T-helper 17 cell (primary cell): ENCODE measurements around the gene SAYSD1. TPM values are rescaled to one million over a fixed set of nuclear protein-coding genes. Genes with fewer than 3 reads are reported as not detected.
A peak's percentile ranks its signal among the peaks of the same experiment; 100 is the strongest.
"Not testable (repeated sequence)": the region's sequence is repeated elsewhere in the genome, so short reads cannot be mapped to it uniquely, and the experiment has no call there.

Source experiments
- ATAC-seq: fragments of 150-1000 bp; cut with Tn5 transposase; 2 replicates; pipeline ENCODE4 v1.10.0; 2021; ENCODE audit warnings: mild to moderate bottlenecking, moderate library complexity
- DNase-seq, 3 donors: peaks; one replicate each; pipeline versions ENCODE4 v3.0.0 to v3.0.0-alpha.2; 2020 to 2021
- H3K9me3 ChIP-seq: one replicate; pipeline ENCODE4 v1.7.0; 2013; ENCODE audit warnings: low read length, mild to moderate bottlenecking; ENCODE audit not compliant: control insufficient read depth, poor library complexity, severe bottlenecking
- H3K27ac Mint-ChIP-seq: one replicate; pipeline ENCODE4 v1.8.0; 2022; ENCODE audit warnings: mild to moderate bottlenecking, moderate library complexity, mixed read lengths
- H3K27me3 Mint-ChIP-seq: one replicate; pipeline ENCODE4 v1.8.0; 2022; ENCODE audit warnings: mixed read lengths
- H3K36me3 Mint-ChIP-seq: one replicate; pipeline ENCODE4 v1.8.0; 2022; ENCODE audit warnings: low read depth, mixed read lengths
- H3K4me1 Mint-ChIP-seq: one replicate; pipeline ENCODE4 v1.8.0; 2022; ENCODE audit warnings: mild to moderate bottlenecking, mixed read lengths
- H3K4me3 Mint-ChIP-seq: one replicate; pipeline ENCODE4 v1.8.0; 2022; ENCODE audit warnings: mild to moderate bottlenecking, moderate library complexity, mixed read lengths
- total RNA-seq, 4 donors: library from RNA in 2 of 4; stranded (reverse) in 2 of 4; gene quantifications; one replicate each; pipeline ENCODE4 v1.2.3 and lab custom pipeline; 2022 to 2026

SAYSD1 gene, protein sequence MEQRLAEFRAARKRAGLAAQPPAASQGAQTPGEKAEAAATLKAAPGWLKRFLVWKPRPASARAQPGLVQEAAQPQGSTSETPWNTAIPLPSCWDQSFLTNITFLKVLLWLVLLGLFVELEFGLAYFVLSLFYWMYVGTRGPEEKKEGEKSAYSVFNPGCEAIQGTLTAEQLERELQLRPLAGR
- total RNA-seq (10 to 100 TPM; 12.1 to 16.0 TPM), total RNA-seq (lab: John Stamatoyannopoulos, UW) (23.3 to 37.4 reads per million in 2 donors)

DNA sequence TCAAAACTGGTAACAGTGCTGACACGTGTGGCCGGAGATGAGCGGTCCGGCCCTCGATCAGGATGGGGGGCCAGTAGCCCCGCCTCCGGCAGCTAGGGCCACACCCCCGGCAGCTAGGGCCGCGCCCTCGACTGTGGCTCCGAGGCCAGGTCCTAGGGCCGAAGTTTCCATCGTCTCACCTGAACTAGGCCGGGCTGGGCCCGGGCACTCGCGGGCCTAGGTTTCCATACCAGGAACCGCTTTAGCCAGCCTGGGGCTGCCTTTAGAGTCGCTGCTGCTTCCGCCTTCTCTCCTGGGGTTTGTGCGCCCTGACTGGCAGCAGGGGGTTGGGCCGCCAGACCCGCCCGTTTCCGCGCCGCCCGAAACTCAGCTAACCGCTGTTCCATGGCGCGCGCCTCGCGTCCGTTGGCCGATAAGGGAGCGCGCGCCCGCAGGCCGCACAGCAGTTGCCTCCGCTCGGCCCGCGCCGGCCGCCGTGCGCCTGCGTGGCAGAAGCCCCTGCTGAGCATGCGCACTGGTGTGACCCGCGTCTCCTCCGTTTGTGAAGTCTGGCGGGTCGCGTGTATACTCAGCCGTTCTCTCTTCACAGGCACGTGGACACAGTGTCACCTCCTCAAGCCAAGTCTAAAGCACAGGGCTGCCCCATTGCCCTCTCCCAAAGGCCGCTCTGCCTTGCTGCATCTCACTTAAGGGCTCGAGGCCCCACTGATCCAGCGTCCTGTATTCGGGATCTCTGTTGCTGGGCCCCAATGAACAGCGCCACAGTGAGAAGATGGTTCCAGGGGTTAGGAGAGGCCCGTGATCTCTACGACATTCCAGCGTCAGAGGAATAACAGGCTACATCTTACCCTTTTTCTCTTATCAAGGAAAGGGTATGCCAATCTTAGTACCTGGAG is at the start of gene SAYSD1:
Gene SAYSD1, minus strand, starts transcription at position 483 of the 896 bp plus-strand sequence. Its CDS starts 97 bp downstream, at position 386.
- Mint-ChIP-seq H3K27ac (peak within 1 kb of the TSS; percentile 96), H3K4me3 (peak within 1 kb of the TSS; percentile 96), H3K4me1 (peaks cover 38% of the 10 kb centered on the region), H3K36me3 (peaks cover 3% of the 10 kb centered on the region), H3K27me3 (no peaks in the 10 kb centered on the region)
- DNase-seq (peak; percentile 85 to 90 (median 89)), ATAC-seq (peak; percentile 90)
- H3K9me3 ChIP-seq, result no peaks in the 10 kb centered on the region

DNA sequence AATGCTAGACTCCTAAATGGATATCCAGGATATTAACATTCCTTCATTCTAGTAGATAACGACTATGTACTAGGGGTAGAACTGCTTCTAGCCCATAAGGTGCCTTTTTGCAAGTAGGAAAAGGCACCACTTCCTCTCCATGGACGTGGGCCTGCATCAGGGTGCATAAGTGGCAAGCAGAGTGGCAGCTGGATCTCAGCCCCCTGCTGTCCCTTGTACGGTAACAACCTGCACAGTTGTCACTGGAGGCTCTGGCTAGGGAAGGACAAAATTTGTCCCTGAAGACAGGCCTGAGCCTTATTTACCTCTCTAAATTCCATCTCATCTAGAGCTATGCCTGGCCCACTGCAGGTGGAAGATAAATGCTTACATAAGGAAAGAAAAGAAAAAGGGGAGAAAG is 42.5 kb upstream of the SAYSD1 start:
- H3K4me1 Mint-ChIP-seq, result no peaks in the 10 kb centered on the region
- ATAC-seq (no peak), DNase-seq (no peak)
- no peak overlapping the region for H3K27ac Mint-ChIP-seq
- no peaks in the 10 kb centered on the region for H3K9me3 ChIP-seq
- H3K4me3 Mint-ChIP-seq, result no peak overlapping the region
- peaks cover 17% of the 10 kb centered on the region for H3K27me3 Mint-ChIP-seq
- H3K36me3 Mint-ChIP-seq, result no peaks in the 10 kb centered on the region

- ATAC-seq (no peak), DNase-seq (no peak)
- Mint-ChIP-seq H3K36me3 (no peaks in the 10 kb centered on the region), H3K27me3 (peaks cover 24% of the 10 kb centered on the region), H3K27ac (no peak overlapping the region), H3K4me1 (peaks cover 3% of the 10 kb centered on the region), H3K4me3 (no peak overlapping the region)
- H3K9me3 ChIP-seq, result no peaks in the 10 kb centered on the region
These were observed 41.8 kb upstream of the SAYSD1 start for GRCh38 chr6:39156801-39157200.

- Mint-ChIP-seq H3K4me3 (no peak overlapping the region), H3K4me1 (peaks cover 3% of the 10 kb centered on the region), H3K27me3 (peaks cover 35% of the 10 kb centered on the region), H3K27ac (no peak overlapping the region), H3K36me3 (no peaks in the 10 kb centered on the region)
- DNase-seq, result no peak
- no peaks in the 10 kb centered on the region for H3K9me3 ChIP-seq
- ATAC-seq, result no peak
These were observed 39.7 kb upstream of the SAYSD1 start for GRCh38 chr6:39154705-39155104.

- H3K9me3 ChIP-seq, result no peaks in the 10 kb centered on the region
- no peaks in the 10 kb centered on the region for H3K36me3 Mint-ChIP-seq
- DNase-seq (no peak), ATAC-seq (no peak)
- no peak overlapping the region for H3K4me3 Mint-ChIP-seq
- peaks cover 42% of the 10 kb centered on the region for H3K27me3 Mint-ChIP-seq
- H3K4me1 Mint-ChIP-seq, result peaks cover 3% of the 10 kb centered on the region
- H3K27ac Mint-ChIP-seq, result no peak overlapping the region
These were observed 38.9 kb upstream of the SAYSD1 start for GRCh38 chr6:39153766-39154397.

DNA sequence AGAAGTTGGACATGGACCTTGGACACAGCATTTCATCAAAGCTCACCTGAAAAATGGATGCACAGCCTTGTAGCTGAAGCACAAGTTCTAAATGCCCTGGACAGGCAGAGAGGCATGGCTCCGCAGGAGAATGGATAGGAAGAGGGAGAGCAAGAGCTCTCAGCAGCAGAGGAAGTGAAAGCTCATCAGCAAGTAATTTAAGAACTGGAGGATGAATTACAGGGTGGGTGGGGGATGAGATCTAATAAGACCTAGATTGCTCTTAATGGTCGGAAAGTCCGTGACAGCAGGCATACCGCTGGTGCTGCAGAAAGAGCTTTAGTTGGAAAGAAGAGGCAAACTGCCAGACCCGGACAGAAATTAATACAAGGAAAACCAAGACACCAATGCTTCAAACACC is 37.3 kb upstream of the SAYSD1 start:
- peaks cover 58% of the 10 kb centered on the region for H3K27me3 Mint-ChIP-seq
- H3K4me1 Mint-ChIP-seq, result peaks cover 3% of the 10 kb centered on the region
- ATAC-seq (no peak), DNase-seq (no peak)
- no peak overlapping the region for H3K27ac Mint-ChIP-seq
- H3K9me3 ChIP-seq, result no peaks in the 10 kb centered on the region
- H3K36me3 Mint-ChIP-seq, result no peaks in the 10 kb centered on the region
- no peak overlapping the region for H3K4me3 Mint-ChIP-seq

GRCh38 chr6:39151211-39151610 is 36.2 kb upstream of the SAYSD1 start:
- H3K4me3 Mint-ChIP-seq, result no peak overlapping the region
- H3K36me3 Mint-ChIP-seq, result no peaks in the 10 kb centered on the region
- no peaks in the 10 kb centered on the region for H3K9me3 ChIP-seq
- no peak overlapping the region for H3K27ac Mint-ChIP-seq
- DNase-seq (no peak), ATAC-seq (no peak)
- H3K27me3 Mint-ChIP-seq, result peaks cover 59% of the 10 kb centered on the region
- H3K4me1 Mint-ChIP-seq, result peaks cover 3% of the 10 kb centered on the region

DNA sequence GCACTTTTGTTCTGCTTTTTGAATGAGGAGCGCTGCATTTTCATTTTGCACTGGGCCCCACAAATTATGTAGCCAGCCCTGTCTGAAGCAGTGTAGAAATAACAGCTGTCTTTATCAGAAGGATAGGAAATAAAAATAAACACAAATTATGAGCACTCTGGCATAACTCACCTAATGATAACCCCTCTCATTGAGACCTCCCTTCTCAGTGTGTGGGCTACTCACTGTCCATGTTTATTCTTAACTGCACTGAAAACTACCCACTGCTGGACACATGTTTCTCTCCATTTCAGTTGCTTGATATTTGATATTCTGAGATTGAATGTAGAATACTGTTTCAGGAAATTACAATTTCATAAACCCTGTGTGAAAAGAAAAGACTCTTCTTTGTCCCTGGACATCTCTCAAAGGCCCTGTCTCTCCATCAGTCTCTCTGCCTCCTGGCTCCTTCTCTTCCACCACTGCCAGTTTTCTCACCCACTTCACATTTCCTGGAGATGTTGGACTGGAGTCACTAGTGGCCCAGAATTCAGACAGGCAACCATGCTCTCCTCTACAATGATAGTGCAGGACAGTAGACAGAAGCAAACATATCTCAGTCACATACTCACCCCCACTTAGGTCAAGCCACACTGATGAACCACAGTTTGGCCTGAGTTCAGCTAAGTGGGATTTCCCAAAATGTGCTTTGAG is 29.6 kb upstream of the SAYSD1 start:
- H3K9me3 ChIP-seq, result no peaks in the 10 kb centered on the region
- Mint-ChIP-seq H3K4me3 (no peak overlapping the region), H3K4me1 (no peaks in the 10 kb centered on the region), H3K27ac (no peak overlapping the region), H3K27me3 (peaks cover 57% of the 10 kb centered on the region), H3K36me3 (no peaks in the 10 kb centered on the region)
- DNase-seq (no peak), ATAC-seq (no peak)

DNA sequence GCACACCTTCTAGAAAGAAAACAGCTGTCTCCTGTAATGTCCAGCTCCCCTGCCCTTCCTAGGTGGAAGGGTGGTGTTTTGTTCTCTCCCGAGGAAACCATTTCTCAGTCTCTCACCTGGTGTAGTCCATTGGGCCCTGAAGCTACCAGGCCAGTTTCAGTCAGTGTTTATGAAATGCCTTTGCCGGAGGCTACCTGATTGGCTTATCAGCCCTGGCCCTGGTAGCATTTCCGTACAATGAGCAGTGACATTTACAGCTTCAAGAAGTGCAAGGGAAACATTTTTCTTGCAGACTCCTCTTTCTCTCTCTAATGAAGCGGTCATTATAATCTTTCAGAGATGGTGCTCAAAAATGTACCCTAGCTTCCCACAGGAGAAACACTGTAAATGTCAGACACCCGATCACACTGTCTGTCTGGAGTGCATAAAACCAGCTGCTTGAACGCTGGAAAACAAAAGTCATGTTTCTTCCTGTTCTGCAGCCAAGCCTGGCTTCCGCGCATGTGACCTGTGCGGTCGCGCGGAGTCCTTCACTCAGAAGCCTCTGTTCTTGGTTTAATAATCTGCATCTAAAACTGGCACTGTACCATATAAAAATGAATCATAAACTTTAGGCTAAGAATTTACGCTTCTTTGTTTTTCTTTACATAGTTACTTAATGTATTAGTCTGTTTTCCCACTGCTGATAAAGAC is 28.4 kb upstream of the SAYSD1 start:
- no peak overlapping the region for H3K4me3 Mint-ChIP-seq

GRCh38 chr6:39140556-39141167 is 25.7 kb upstream of the SAYSD1 start:
- no peaks in the 10 kb centered on the region for H3K36me3 Mint-ChIP-seq
- H3K4me3 Mint-ChIP-seq, result no peak overlapping the region
- ATAC-seq (no peak), DNase-seq (no peak)
- no peaks in the 10 kb centered on the region for H3K4me1 Mint-ChIP-seq
- no peak overlapping the region for H3K27ac Mint-ChIP-seq
- H3K27me3 Mint-ChIP-seq, result peaks cover 31% of the 10 kb centered on the region
- H3K9me3 ChIP-seq, result no peaks in the 10 kb centered on the region

More for the DNA sequence above, 28.4 kb upstream of the SAYSD1 start:
- Mint-ChIP-seq H3K27me3 (peaks cover 46% of the 10 kb centered on the region), H3K4me1 (no peaks in the 10 kb centered on the region), H3K36me3 (no peaks in the 10 kb centered on the region), H3K27ac (no peak overlapping the region)
- no peak for ATAC-seq
- H3K9me3 ChIP-seq, result no peaks in the 10 kb centered on the region
- DNase-seq, result no peak

DNA sequence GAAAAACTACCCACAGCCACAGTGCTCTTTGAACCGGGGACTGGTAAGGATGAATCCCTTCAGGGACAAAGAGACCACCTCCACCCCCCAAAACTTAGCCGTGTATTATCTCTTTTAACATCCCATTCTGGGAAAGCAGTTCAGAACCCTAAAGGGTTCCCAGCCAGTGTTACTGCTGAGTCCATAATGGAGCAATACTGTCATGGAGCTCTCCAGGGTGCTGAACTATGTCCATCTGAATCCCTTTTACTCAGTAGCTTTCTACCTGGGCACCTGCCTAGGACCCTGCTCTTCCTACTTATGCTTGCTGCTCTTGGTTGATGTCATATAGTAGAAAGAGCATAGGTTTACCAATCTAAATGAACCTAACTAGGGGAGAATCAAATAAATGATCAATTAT is 22.3 kb upstream of the SAYSD1 start:
- Mint-ChIP-seq H3K36me3 (no peaks in the 10 kb centered on the region), H3K27me3 (peaks cover 19% of the 10 kb centered on the region), H3K4me3 (no peak overlapping the region), H3K4me1 (no peaks in the 10 kb centered on the region), H3K27ac (no peak overlapping the region)
- no peaks in the 10 kb centered on the region for H3K9me3 ChIP-seq
- ATAC-seq, result no peak
- peak in 1 of 3 donors; percentile 8 for DNase-seq

DNA sequence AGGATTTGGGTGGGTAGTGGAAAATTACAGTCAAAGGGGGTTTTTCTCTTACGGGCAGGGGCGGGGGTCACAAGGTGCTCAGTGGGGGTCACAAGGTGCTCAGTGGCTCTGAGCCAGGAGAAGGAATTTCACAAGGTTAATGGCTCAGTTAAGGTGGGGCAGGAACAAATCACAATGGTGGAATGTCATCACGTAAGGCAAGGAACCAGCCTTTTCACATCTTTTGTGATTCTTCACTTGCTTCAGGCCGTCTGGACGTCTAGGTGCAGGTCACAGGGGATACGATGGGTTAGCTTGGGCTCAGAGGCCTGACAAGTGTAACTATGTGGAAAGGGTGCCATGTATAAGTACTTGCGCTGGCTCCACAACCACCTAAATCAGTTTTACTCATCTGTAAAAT is 21.2 kb upstream of the SAYSD1 start:
- DNase-seq, H3K9me3 ChIP-seq, H3K4me1 Mint-ChIP-seq, H3K36me3 Mint-ChIP-seq, H3K27ac Mint-ChIP-seq, H3K4me3 Mint-ChIP-seq, ATAC-seq: not testable (repeated sequence)
- H3K27me3 Mint-ChIP-seq, result peaks cover 15% of the 10 kb centered on the region
